Inflammatory macrophage treated with lipopolysaccharide for 1 hour (primary cell): ENCODE data around the gene AFM.
"Not testable (repeated sequence)": the region's sequence is repeated elsewhere in the genome, so short reads cannot be mapped to it uniquely, and the experiment has no call there.

ENCODE experiments used
- DNase-seq, 2 donors: peaks; one replicate each; pipeline ENCODE4 v3.0.0-alpha.2; 2020 to 2022

The AFM gene

GRCh38 chr4:73507541-73507940, 26.0 kb downstream of the AFM start:
- DNase-seq = peak in 1 of 2 donors; percentile 43

GRCh38 chr4:73508651-73509050, 27.1 kb downstream of the AFM start:
- no peak for DNase-seq

GRCh38 chr4:73518340-73518739, 36.8 kb downstream of the AFM start:
- no peak for DNase-seq

- DNase-seq = no peak
These were observed 39.3 kb downstream of the AFM start for GRCh38 chr4:73520821-73521220.

- no peak for DNase-seq
These were observed 41.6 kb downstream of the AFM start for GRCh38 chr4:73523126-73523525.

- DNase-seq = no peak
These were observed 44.1 kb downstream of the AFM start for GRCh38 chr4:73525611-73526010.

- no peak for DNase-seq
These were observed 45.7 kb downstream of the AFM start for GRCh38 chr4:73527196-73527595.

GRCh38 chr4:73528171-73528570, 46.6 kb downstream of the AFM start:
- no peak for DNase-seq

GRCh38 chr4:73533515-73534422, 52.2 kb downstream of the AFM start:
- DNase-seq = no peak

- no peak for DNase-seq
These were observed 56.6 kb downstream of the AFM start for GRCh38 chr4:73538162-73538561.

- no peak for DNase-seq
These were observed 57.8 kb downstream of the AFM start for GRCh38 chr4:73539386-73539785.

GRCh38 chr4:73540826-73541225, 59.3 kb downstream of the AFM start:
- no peak for DNase-seq

GRCh38 chr4:73541251-73541650, 59.7 kb downstream of the AFM start:
- DNase-seq = no peak

- no peak for DNase-seq
These were observed 63.1 kb downstream of the AFM start for GRCh38 chr4:73544620-73545019.

GRCh38 chr4:73550865-73551264, 69.3 kb downstream of the AFM start:
- not testable (repeated sequence) for DNase-seq
